OCI-LY3 (cell line): ENCODE data around the gene SRM.

Experiments used
- H2AFZ ChIP-seq: fragments of 200-600, 300-600 bp; shearing (Covaris generic); 2 replicates; pipeline ENCODE4 v1.6.0; 2014; ENCODE audit warnings: antibody characterized with exemption, low read depth, low read length
- H3K27ac ChIP-seq: fragments of 200-600, 300-600 bp; sonication (generic); 2 replicates; pipeline ENCODE4 v1.5.1; 2014; ENCODE audit warnings: mild to moderate bottlenecking, low read length, moderate library complexity, mixed read lengths
- H3K27me3 ChIP-seq: fragments of 200-600, 300-600 bp; sonication (generic); 2 replicates; pipeline ENCODE4 v1.6.1; 2014; ENCODE audit warnings: low read depth, low read length, mixed read lengths
- H3K36me3 ChIP-seq: fragments of 200-600, 300-600 bp; sonication (generic); replicated peaks from 2 replicates; pipeline ENCODE3; 2014; ENCODE audit warnings: low read depth, low read length, mixed read lengths
- H3K4me1 ChIP-seq: fragments of 300-600, 200-600 bp; sonication (generic); 2 replicates; pipeline ENCODE4 v1.6.1; 2014; ENCODE audit warnings: low read length, mixed read lengths
- H3K4me2 ChIP-seq: fragments of 200-600, 300-600 bp; sonication (generic); 2 replicates; pipeline ENCODE4 v1.6.1; 2014; ENCODE audit warnings: low read length, mixed read lengths
- H3K4me3 ChIP-seq: fragments of 300-600, 200-600 bp; sonication (generic); 2 replicates; pipeline ENCODE4 v1.5.1; 2014; ENCODE audit warnings: antibody characterized with exemption, mild to moderate bottlenecking, low read length, moderate library complexity
- H3K79me2 ChIP-seq: fragments of 300-600, 200-600 bp; shearing (Covaris generic); 2 replicates; pipeline ENCODE4 v1.6.1; 2014; ENCODE audit warnings: mild to moderate bottlenecking, low read length, mixed read lengths
- H3K9ac ChIP-seq: fragments of 300-600, 200-600 bp; shearing (Covaris generic); 2 replicates; pipeline ENCODE4 v1.6.0; 2014; ENCODE audit warnings: mild to moderate bottlenecking, low read length, moderate library complexity
- H3K9me3 ChIP-seq: fragments of 200-600, 300-600 bp; shearing (Covaris generic); 2 replicates; pipeline ENCODE4 v1.6.1; 2014; ENCODE audit warnings: low read length, mixed read lengths; ENCODE audit not compliant: insufficient read depth
- H4K20me1 ChIP-seq: fragments of 200-600, 300-600 bp; sonication (generic); 2 replicates; pipeline ENCODE4 v1.6.1; 2016; ENCODE audit warnings: low read length, mixed read lengths; ENCODE audit not compliant: insufficient read depth
- EZH2phosphoT487 ChIP-seq: fragments of 200-600 bp; shearing (Covaris generic); IDR thresholded peaks from 2 replicates; pipeline ENCODE4 v1.6.1; 2018; ENCODE audit warnings: antibody characterized with exemption, mixed run types, low read depth
- TF ChIP-seq, protein P1 (sequence below): fragments of 200-600, 300-600 bp; sonication (generic); IDR thresholded peaks from 2 replicates; pipeline ENCODE4 v1.5.1; 2014; ENCODE audit warnings: antibody characterized with exemption, low read length, low read depth

SRM gene

DNA sequence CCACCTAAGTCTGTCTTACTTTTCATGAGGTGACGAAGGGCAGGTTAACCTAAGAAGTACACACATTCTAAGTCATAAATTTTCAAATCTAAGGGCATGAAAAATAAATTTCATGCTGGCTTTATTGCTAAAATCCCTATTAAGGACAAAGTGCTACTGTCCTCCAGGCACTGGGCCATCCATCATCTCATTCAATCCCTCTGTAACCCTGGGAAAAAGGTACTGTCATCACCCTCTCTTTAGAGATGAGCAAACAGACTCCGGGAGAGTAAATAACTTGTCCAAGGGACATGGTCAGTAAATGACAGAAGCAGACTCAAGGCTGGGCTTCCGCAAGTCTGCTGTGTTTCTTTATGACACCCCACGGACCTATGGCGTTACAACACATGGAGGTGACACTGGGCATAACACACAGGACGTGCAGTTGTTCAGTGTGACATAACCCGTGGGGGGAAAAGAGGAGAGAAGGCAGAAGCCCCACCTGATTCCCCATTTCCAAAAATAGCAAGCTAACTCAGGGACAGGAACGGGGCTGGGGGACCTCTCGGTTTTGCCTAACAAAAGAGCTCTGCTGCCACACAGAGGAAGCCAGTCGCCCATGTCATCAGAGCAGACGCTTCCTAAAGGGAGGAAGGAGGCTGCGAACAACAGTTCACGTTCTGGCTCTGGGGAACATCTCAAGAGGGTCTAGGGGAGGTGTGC, 12.5 kb upstream of the SRM start:
- Histone ChIP-seq H4K20me1 (peaks cover 28% of the 10 kb centered on the region), H3K27me3 (no peaks in the 10 kb centered on the region), H3K79me2 (no peaks in the 10 kb centered on the region), H3K4me3 (peak overlapping the region; percentile 26; the same call in 1 of the 2 replicates), H3K9me3 (no peaks in the 10 kb centered on the region), H3K27ac (peak overlapping the region; percentile 8; the same call in 1 of the 2 replicates), H3K36me3 (peaks cover 53% of the 10 kb centered on the region), H3K4me1 (peaks cover 24% of the 10 kb centered on the region), H2AFZ (no peak overlapping the region), H3K9ac (no peak overlapping the region), H3K4me2 (peak overlapping the region; percentile 79)
- TF ChIP-seq, protein P1, sequence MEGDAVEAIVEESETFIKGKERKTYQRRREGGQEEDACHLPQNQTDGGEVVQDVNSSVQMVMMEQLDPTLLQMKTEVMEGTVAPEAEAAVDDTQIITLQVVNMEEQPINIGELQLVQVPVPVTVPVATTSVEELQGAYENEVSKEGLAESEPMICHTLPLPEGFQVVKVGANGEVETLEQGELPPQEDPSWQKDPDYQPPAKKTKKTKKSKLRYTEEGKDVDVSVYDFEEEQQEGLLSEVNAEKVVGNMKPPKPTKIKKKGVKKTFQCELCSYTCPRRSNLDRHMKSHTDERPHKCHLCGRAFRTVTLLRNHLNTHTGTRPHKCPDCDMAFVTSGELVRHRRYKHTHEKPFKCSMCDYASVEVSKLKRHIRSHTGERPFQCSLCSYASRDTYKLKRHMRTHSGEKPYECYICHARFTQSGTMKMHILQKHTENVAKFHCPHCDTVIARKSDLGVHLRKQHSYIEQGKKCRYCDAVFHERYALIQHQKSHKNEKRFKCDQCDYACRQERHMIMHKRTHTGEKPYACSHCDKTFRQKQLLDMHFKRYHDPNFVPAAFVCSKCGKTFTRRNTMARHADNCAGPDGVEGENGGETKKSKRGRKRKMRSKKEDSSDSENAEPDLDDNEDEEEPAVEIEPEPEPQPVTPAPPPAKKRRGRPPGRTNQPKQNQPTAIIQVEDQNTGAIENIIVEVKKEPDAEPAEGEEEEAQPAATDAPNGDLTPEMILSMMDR = peak; percentile 37
- no peak for TF ChIP-seq EZH2phosphoT487

DNA sequence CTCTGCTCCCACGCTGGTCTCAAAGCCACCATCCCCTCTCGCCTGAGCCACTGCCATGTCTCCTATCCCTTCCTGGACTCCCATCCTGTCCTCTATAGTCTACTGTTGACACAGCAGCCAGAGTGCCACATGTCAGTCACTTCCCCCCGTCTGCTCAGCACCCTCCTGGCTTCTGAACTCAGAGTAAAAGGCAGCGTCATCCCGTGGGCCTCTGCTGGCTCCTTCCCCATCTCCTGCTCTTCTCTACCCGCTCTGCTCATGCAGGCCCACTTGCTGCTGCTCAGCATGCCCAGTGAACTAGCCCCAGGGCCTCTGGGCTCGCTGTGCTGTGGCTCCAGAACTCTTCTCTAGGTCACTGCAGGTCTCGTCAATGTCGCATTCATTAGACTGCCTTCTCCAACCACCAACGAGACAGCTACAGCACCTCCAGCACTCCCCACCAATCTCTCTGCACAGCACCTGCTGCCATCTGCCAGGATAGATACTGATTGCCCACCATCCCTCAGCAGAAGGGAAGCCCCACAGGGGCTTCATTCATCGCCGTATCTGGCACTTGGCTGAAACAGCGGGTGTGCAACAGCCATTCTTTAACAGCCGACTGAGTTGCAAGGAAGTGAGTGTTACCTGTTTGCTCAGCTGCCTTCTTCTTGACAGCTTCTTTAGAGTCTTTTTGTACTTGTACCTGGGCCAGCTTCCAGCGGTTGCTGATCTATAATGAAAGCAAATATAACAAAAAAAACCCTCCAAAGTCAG, 11.8 kb upstream of the SRM start:
- Histone ChIP-seq H3K27ac (no peak overlapping the region), H3K4me2 (0 out of 2 replicates have a peak overlapping the region, but pooled peaks have one; percentile 79), H3K4me1 (peaks cover 24% of the 10 kb centered on the region), H2AFZ (no peak overlapping the region), H3K79me2 (no peaks in the 10 kb centered on the region), H3K4me3 (no peak overlapping the region), H3K9ac (no peak overlapping the region), H3K27me3 (no peaks in the 10 kb centered on the region), H4K20me1 (peaks cover 28% of the 10 kb centered on the region), H3K9me3 (no peaks in the 10 kb centered on the region), H3K36me3 (peaks cover 51% of the 10 kb centered on the region)
- TF ChIP-seq, protein P1 = no peak

DNA sequence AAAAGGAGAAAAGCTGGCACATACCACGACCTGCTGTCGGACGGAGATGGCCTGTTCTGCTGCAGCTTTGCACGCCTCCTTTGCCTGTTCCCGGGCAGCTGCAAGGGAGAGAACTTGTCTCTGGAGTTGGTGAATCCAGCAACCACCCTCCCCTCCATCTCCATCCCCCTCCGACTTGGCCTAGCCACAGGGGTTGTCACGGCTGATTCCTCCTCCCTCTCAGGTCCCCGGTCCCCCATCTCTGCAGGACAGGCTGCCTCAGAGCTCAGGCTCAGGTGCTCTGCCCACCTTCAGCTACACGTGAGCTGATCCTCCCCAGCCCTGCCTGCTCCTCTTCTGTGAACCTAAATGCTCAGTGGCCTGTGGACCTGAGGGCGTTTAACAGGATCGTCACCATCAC, 11.1 kb upstream of the SRM start:
- H3K4me3 ChIP-seq = no peak overlapping the region

More for the DNA sequence above, 11.1 kb upstream of the SRM start:
- H4K20me1 ChIP-seq = peaks cover 28% of the 10 kb centered on the region
- TF ChIP-seq EZH2phosphoT487 = no peak
- TF ChIP-seq, protein P1 = no peak
- no peak overlapping the region for H3K9ac ChIP-seq
- no peaks in the 10 kb centered on the region for H3K27me3 ChIP-seq
- H3K9me3 ChIP-seq = no peaks in the 10 kb centered on the region
- H3K27ac ChIP-seq = no peak overlapping the region
- peaks cover 51% of the 10 kb centered on the region for H3K36me3 ChIP-seq
- H3K4me1 ChIP-seq = peaks cover 24% of the 10 kb centered on the region
- no peaks in the 10 kb centered on the region for H3K79me2 ChIP-seq
- no peak overlapping the region for H2AFZ ChIP-seq
- H3K4me2 ChIP-seq = no peak overlapping the region
